GM19328 (cell line): ENCODE data around the gene IQCK.

ENCODE experiments used
- ATAC-seq: cut with Tn5 transposase; IDR thresholded peaks from one replicate; pipeline ENCODE4 v1.9.1; 2021; ENCODE audit warnings: mild to moderate bottlenecking, moderate library complexity; ENCODE audit not compliant: unreplicated experiment

IQCK gene

GRCh38 chr16:19754644-19755036, 36.6 kb downstream of the IQCK start:
- no peak for ATAC-seq

GRCh38 chr16:19755268-19755667, 37.2 kb downstream of the IQCK start:
- ATAC-seq = no peak

- ATAC-seq = no peak
These were observed 39.0 kb downstream of the IQCK start for GRCh38 chr16:19757026-19757425.

- ATAC-seq = no peak
These were observed 39.9 kb downstream of the IQCK start for GRCh38 chr16:19757762-19758595.

- ATAC-seq = no peak
These were observed 42.4 kb downstream of the IQCK start for GRCh38 chr16:19760356-19761060.

- no peak for ATAC-seq
These were observed 47.9 kb downstream of the IQCK start for GRCh38 chr16:19765860-19766553.

- no peak for ATAC-seq
These were observed 48.4 kb downstream of the IQCK start for GRCh38 chr16:19766554-19766884.

GRCh38 chr16:19766988-19767387, 48.9 kb downstream of the IQCK start:
- ATAC-seq = no peak

- ATAC-seq = no peak
These were observed 49.4 kb downstream of the IQCK start for GRCh38 chr16:19767497-19767896.

GRCh38 chr16:19769239-19769638, 51.2 kb downstream of the IQCK start:
- no peak for ATAC-seq

GRCh38 chr16:19771040-19771439, 53.0 kb downstream of the IQCK start:
- no peak for ATAC-seq

GRCh38 chr16:19771796-19772195, 53.7 kb downstream of the IQCK start:
- ATAC-seq = no peak

GRCh38 chr16:19774024-19774423, 56.0 kb downstream of the IQCK start:
- no peak for ATAC-seq

GRCh38 chr16:19776147-19776546, 58.1 kb downstream of the IQCK start:
- no peak for ATAC-seq

- no peak for ATAC-seq
These were observed 58.5 kb downstream of the IQCK start for GRCh38 chr16:19776565-19776964.

- ATAC-seq = no peak
These were observed 62.2 kb downstream of the IQCK start for GRCh38 chr16:19780321-19780720.

- no peak for ATAC-seq
These were observed 63.2 kb downstream of the IQCK start for GRCh38 chr16:19781226-19781625.

- no peak for ATAC-seq
These were observed 65.5 kb downstream of the IQCK start for GRCh38 chr16:19783363-19784182.

- ATAC-seq = no peak
These were observed 66.2 kb downstream of the IQCK start for GRCh38 chr16:19784183-19784736.

- ATAC-seq = no peak
These were observed 67.0 kb downstream of the IQCK start for GRCh38 chr16:19785081-19785480.
